PC-9 (cell line): ENCODE results near the gene FAM83G. TPM values are rescaled to one million over a fixed set of nuclear protein-coding genes. Genes with fewer than 3 reads are reported as not detected.

Source experiments
- BruUV-seq: library from RNA; stranded (reverse); fragments of 400-500 nt; replicated peaks from 2 replicates; lab custom pipeline; 2021; lab: Mats Ljungman, UMichigan
- CTCF ChIA-PET: fragments of 300-600 bp; sonication (Branson Sonifier 250); formaldehyde crosslinking; loops from one replicate; lab custom pipeline; 2022; ENCODE audit warnings: antibody characterized with exemption; lab: Charles Lee
- POLR2A ChIA-PET: fragments of 300-600 bp; sonication (Branson Sonifier 250); formaldehyde crosslinking; loops from one replicate; lab custom pipeline; 2022; ENCODE audit warnings: antibody characterized with exemption; ENCODE audit not compliant: unreplicated experiment; lab: Charles Lee
- DNase-seq, 2 experiments: peaks; one replicate each; pipeline versions ENCODE4 v3.0.0 to v3.0.0-alpha.2; 2015 to 2022; ENCODE audit warnings: mixed read lengths in 1 of 2
- H2AFZ ChIP-seq: fragments of 200-600 bp; sonication (generic); 2 replicates; pipeline ENCODE4 v1.8.1; 2017; ENCODE audit warnings: antibody characterized with exemption
- H3F3A ChIP-seq: fragments of 200-600 bp; sonication (generic); 2 replicates; pipeline ENCODE4 v1.8.1; 2017; ENCODE audit warnings: antibody characterized with exemption, mild to moderate bottlenecking, low read depth; ENCODE audit not compliant: insufficient read depth
- H3K27ac ChIP-seq: fragments of 200-600 bp; sonication (generic); 2 replicates; pipeline ENCODE4 v1.6.1; 2016; ENCODE audit warnings: mixed run types
- H3K27me3 ChIP-seq: fragments of 200-600 bp; sonication (generic); 2 replicates; pipeline ENCODE4 v1.6.1; 2016; ENCODE audit warnings: low read depth, mixed run types; ENCODE audit not compliant: insufficient read depth
- H3K36me3 ChIP-seq: fragments of 200-600 bp; sonication (generic); 2 replicates; pipeline ENCODE4 v1.6.1; 2016; ENCODE audit warnings: low read depth, mixed run types
- H3K4me1 ChIP-seq: fragments of 200-600 bp; sonication (generic); replicated peaks from 2 replicates; pipeline ENCODE4 v1.6.1; 2016; ENCODE audit warnings: mixed run types; ENCODE audit not compliant: insufficient read depth
- H3K4me2 ChIP-seq: fragments of 200-600 bp; sonication (generic); 2 replicates; pipeline ENCODE4 v1.6.1; 2017; ENCODE audit warnings: mixed run types
- H3K4me3 ChIP-seq: fragments of 200-600 bp; sonication (generic); 2 replicates; pipeline ENCODE4 v1.6.1; 2016; ENCODE audit warnings: mixed run types
- H3K79me2 ChIP-seq: fragments of 200-600 bp; sonication (generic); 2 replicates; pipeline ENCODE4 v1.6.1; 2017; ENCODE audit warnings: low read depth, mixed run types
- H3K9me2 ChIP-seq: fragments of 200-600 bp; sonication (generic); 2 replicates; pipeline ENCODE4 v1.8.1; 2017; ENCODE audit warnings: mild to moderate bottlenecking; ENCODE audit not compliant: insufficient read depth
- H3K9me3 ChIP-seq: fragments of 200-600 bp; sonication (generic); 2 replicates; pipeline ENCODE4 v1.8.1; 2016; ENCODE audit warnings: low read depth; ENCODE audit not compliant: insufficient read depth
- H4K20me1 ChIP-seq: fragments of 200-600 bp; sonication (generic); 2 replicates; pipeline ENCODE4 v1.8.1; 2017; ENCODE audit not compliant: insufficient read depth
- CTCF ChIP-seq: fragments of 200-600 bp; sonication (generic); conservative IDR thresholded peaks from 2 replicates; pipeline ENCODE4 v1.6.1; 2017; ENCODE audit warnings: mixed run types, antibody characterized with exemption, mild to moderate bottlenecking, moderate library complexity
- EZH2 ChIP-seq: fragments of 200-600 bp; sonication (generic); IDR thresholded peaks from 2 replicates; pipeline ENCODE4 v1.8.0; 2017; ENCODE audit warnings: antibody characterized with exemption, low read depth
- intact Hi-C: fragments of 100-400 bp; cut with micrococcal nuclease; formaldehyde crosslinking; loops from one replicate; pipeline ENCODE4 v1.10.0; 2022; ENCODE audit not compliant: unreplicated experiment
- total RNA-seq: library from RNA; stranded (reverse); gene quantifications from 2 replicates; pipeline ENCODE4 v1.2.3, GENCODE V29; 2021

Gene FAM83G
- total RNA-seq, 1 experiment from 2014 or later = 30.2 TPM

GRCh38 chr17:19001907-19002590 lies 2.5 kb downstream of the FAM83G start:
- Histone ChIP-seq H3F3A (peaks cover 13% of the 10 kb centered on the region; the same call in 1 of the 2 replicates), H3K4me2 (peak overlapping the region; percentile 98), H3K27ac (no peak overlapping the region), H3K79me2 (peaks cover 64% of the 10 kb centered on the region), H3K4me1 (peaks cover 37% of the 10 kb centered on the region), H2AFZ (no peak overlapping the region), H3K9me3 (no peaks in the 10 kb centered on the region), H3K4me3 (peak overlapping the region; percentile 88; the same call in 1 of the 2 replicates), H3K9me2 (no peaks in the 10 kb centered on the region), H3K36me3 (peaks cover 20% of the 10 kb centered on the region; the same call in 1 of the 2 replicates), H3K27me3 (no peaks in the 10 kb centered on the region), H4K20me1 (peaks cover 67% of the 10 kb centered on the region)
- TF ChIP-seq EZH2 = no peak
- TF ChIP-seq CTCF = no peak
- no TSS peak for BruUV-seq
- POLR2A ChIA-PET = no interaction called here
- intact Hi-C loops = loop anchor here (5.0 kb wide), 1 partner anchor 145 kb away; the partner anchor contains the start of gene PRPSAP2
- DNase-seq = no peak
- CTCF ChIA-PET = interaction anchor here (0.5 kb wide), 1 partner anchor 9 kb away, joined by 6 read pairs; no protein-coding TSS in a partner anchor

- peak in 1 of 2 experiments; percentile 67 for DNase-seq
- Histone ChIP-seq H4K20me1 (peaks cover 78% of the 10 kb centered on the region), H2AFZ (no peak overlapping the region), H3K9me2 (no peaks in the 10 kb centered on the region), H3K9me3 (no peaks in the 10 kb centered on the region), H3K4me1 (peaks cover 37% of the 10 kb centered on the region), H3K27ac (no peak overlapping the region), H3K36me3 (peaks cover 20% of the 10 kb centered on the region), H3K4me3 (no peak overlapping the region), H3K27me3 (no peaks in the 10 kb centered on the region), H3F3A (peaks cover 7% of the 10 kb centered on the region; the same call in 1 of the 2 replicates), H3K4me2 (peak overlapping the region; percentile 98; the same call in 1 of the 2 replicates), H3K79me2 (peaks cover 77% of the 10 kb centered on the region)
- POLR2A ChIA-PET = interaction anchor here (0.6 to 0.7 kb wide), 2 partner anchors 19 to 24 kb away, joined by 3 to 4 read pairs; no protein-coding TSS in a partner anchor
- CTCF ChIA-PET = no interaction called here
- TF ChIP-seq EZH2 (no peak), CTCF (no peak)
- intact Hi-C loops = loop anchor here (5.0 kb wide), 1 partner anchor 143 kb away; the partner anchor contains the start of gene PRPSAP2
- BruUV-seq = no TSS peak
Measured at GRCh38 chr17:19000531-19001325, 3.8 kb downstream of the FAM83G start.

- TF ChIP-seq EZH2 = no peak
- no peak for TF ChIP-seq CTCF
- no peak for DNase-seq
- Histone ChIP-seq H3K4me3 (no peak overlapping the region), H3K4me2 (no peak overlapping the region), H3F3A (peaks cover 5% of the 10 kb centered on the region; the same call in 1 of the 2 replicates), H3K79me2 (peaks cover 85% of the 10 kb centered on the region), H3K9me2 (no peaks in the 10 kb centered on the region), H2AFZ (no peak overlapping the region), H3K36me3 (peaks cover 20% of the 10 kb centered on the region), H4K20me1 (peaks cover 80% of the 10 kb centered on the region), H3K4me1 (peaks cover 32% of the 10 kb centered on the region), H3K27me3 (no peaks in the 10 kb centered on the region), H3K27ac (no peak overlapping the region), H3K9me3 (no peaks in the 10 kb centered on the region)
- intact Hi-C loops = loop anchor here (5.0 kb wide), 1 partner anchor 143 kb away; the partner anchor contains the start of gene PRPSAP2
- BruUV-seq = no TSS peak
- POLR2A ChIA-PET = no interaction called here
- CTCF ChIA-PET = no interaction called here
Measured at GRCh38 chr17:18999911-19000310, 4.7 kb downstream of the FAM83G start.
